Anterior cingulate cortex (tissue), 58 donors: Measurements from ENCODE around the gene TMEM161A.

Experiments used
- DNase-seq, 58 donors: peaks; one replicate each; lab custom pipeline; 2025; lab: John Stamatoyannopoulos, UW

The TMEM161A gene

GRCh38 chr19:19101540-19101939 is 36.7 kb downstream of the TMEM161A start:
- DNase-seq, result no peak

GRCh38 chr19:19098703-19099632 is 39.3 kb downstream of the TMEM161A start:
- no peak for DNase-seq

GRCh38 chr19:19098084-19098702 is 40.1 kb downstream of the TMEM161A start:
- no peak for DNase-seq

- DNase-seq, result no peak
Measured at GRCh38 chr19:19096641-19097627, 41.3 kb downstream of the TMEM161A start.

GRCh38 chr19:19095691-19096090 is 42.6 kb downstream of the TMEM161A start:
- no peak for DNase-seq

GRCh38 chr19:19094513-19094912 is 43.8 kb downstream of the TMEM161A start:
- no peak for DNase-seq

- DNase-seq, result no peak
Measured at GRCh38 chr19:19087676-19088075, 50.6 kb downstream of the TMEM161A start.

GRCh38 chr19:19083413-19084178 is 54.7 kb downstream of the TMEM161A start:
- DNase-seq, result no peak

- no peak for DNase-seq
Measured at GRCh38 chr19:19081642-19082151, 56.6 kb downstream of the TMEM161A start.

GRCh38 chr19:19079571-19079970 is 58.7 kb downstream of the TMEM161A start:
- DNase-seq, result no peak

- no peak for DNase-seq
Measured at GRCh38 chr19:19078801-19079200, 59.5 kb downstream of the TMEM161A start.

GRCh38 chr19:19077103-19077502 is 61.2 kb downstream of the TMEM161A start:
- DNase-seq, result no peak

- DNase-seq, result no peak
Measured at GRCh38 chr19:19076476-19076875, 61.8 kb downstream of the TMEM161A start.

- DNase-seq, result no peak
Measured at GRCh38 chr19:19075126-19075525, 63.2 kb downstream of the TMEM161A start.

GRCh38 chr19:19074196-19074882 is 63.9 kb downstream of the TMEM161A start:
- no peak for DNase-seq

- DNase-seq, result no peak
Measured at GRCh38 chr19:19071897-19072296, 66.4 kb downstream of the TMEM161A start.
